SK-N-SH treated with all-trans-retinoic acid at 6 μM for 48 hours (cell line): ENCODE data around the gene ZSWIM5.

Experiments
- CREB5 ChIP-seq: fragments of 250-450 bp; sonication (Bioruptor Pico); IDR thresholded peaks from 2 replicates; pipeline ENCODE4 v1.5.1; 2020; ENCODE audit warnings: low read depth, mild to moderate bottlenecking, moderate library complexity
- ESRRG ChIP-seq: fragments of 250-450 bp; sonication (Bioruptor Pico); IDR thresholded peaks from 2 replicates; pipeline ENCODE4 v1.6.1; 2021; ENCODE audit warnings: mild to moderate bottlenecking
- PATZ1 ChIP-seq: fragments of 250-450 bp; sonication (Bioruptor Pico); IDR thresholded peaks from 2 replicates; pipeline ENCODE4 v1.8.0; 2020; ENCODE audit warnings: mild to moderate bottlenecking, moderate library complexity, borderline replicate concordance
- TSHZ2 ChIP-seq: fragments of 250-450 bp; sonication (Bioruptor Pico); IDR thresholded peaks from 2 replicates; pipeline ENCODE4 v1.5.0; 2020; ENCODE audit warnings: mild to moderate bottlenecking, moderate library complexity
- ZFP30 ChIP-seq: fragments of 450-650 bp; formaldehyde crosslinking; IDR thresholded peaks from 2 replicates; pipeline ENCODE4 v1.5.0; 2022; ENCODE audit warnings: mild to moderate bottlenecking, moderate library complexity
- ZNF70 ChIP-seq: fragments of 450-650 bp; formaldehyde crosslinking; IDR thresholded peaks from 2 replicates; pipeline ENCODE4 v1.5.0; 2020; ENCODE audit warnings: mild to moderate bottlenecking, moderate library complexity

GRCh38 chr1:45032837-45033236 is 173.6 kb downstream of the ZSWIM5 start:
- no peak for TF ChIP-seq TSHZ2 (CRISPR knock-in tag)
- TF ChIP-seq CREB5 (CRISPR knock-in tag) = no peak
- TF ChIP-seq ZFP30 = no peak
- no peak for TF ChIP-seq ZNF70 (CRISPR knock-in tag)
- no peak for TF ChIP-seq ESRRG (CRISPR knock-in tag)
- TF ChIP-seq PATZ1 = no peak
